ENCODE results near the gene BRF1.

The BRF1 gene

GRCh38 chr14:105196265-105196960 is 104.4 kb downstream of the BRF1 start:
- TF ChIP-seq CTCF (IDR thresholded peaks at IDR 0.05) = no peak

DNA sequence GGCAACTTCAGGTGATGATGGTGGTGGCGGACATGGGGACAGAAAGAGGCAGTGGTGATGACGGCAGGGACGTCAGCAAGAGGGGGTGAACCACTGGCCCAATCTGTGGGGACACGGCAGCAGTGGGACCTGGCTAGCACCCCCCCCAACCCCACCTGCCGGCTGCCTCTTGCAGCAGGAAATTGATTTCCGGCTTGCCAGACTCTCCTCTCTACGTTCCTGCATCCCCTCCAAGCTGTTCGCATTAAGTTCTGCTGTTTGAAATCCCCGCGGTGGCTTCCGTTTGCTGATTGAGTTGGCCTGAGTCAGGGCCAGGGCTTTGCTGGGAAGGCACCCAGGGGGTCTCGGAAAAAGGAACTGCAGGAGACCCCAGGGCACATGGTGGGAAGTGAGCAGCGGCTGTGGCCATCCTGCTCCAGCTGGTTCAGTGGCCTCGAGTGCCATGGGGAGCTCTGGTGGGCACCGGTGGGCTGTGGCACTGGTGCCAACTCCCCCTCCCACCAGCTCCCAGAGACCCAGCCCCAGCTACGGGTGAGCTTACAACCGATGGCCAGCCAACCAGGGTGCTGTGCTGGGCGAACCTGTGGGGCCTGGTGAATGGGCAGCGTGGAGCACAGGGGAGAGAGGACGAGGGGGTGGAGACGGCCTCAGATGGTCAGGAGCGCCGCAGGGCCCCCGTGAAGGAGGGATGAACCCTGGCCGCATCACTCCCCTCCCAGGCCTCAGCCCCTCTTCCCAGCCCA is 105.1 kb downstream of the BRF1 start:
- no peak for TF ChIP-seq CTCF (IDR thresholded peaks at IDR 0.05)

- no peak for TF ChIP-seq CTCF (IDR thresholded peaks at IDR 0.05)
Observed at GRCh38 chr14:105195051-105195450, 105.8 kb downstream of the BRF1 start.

DNA sequence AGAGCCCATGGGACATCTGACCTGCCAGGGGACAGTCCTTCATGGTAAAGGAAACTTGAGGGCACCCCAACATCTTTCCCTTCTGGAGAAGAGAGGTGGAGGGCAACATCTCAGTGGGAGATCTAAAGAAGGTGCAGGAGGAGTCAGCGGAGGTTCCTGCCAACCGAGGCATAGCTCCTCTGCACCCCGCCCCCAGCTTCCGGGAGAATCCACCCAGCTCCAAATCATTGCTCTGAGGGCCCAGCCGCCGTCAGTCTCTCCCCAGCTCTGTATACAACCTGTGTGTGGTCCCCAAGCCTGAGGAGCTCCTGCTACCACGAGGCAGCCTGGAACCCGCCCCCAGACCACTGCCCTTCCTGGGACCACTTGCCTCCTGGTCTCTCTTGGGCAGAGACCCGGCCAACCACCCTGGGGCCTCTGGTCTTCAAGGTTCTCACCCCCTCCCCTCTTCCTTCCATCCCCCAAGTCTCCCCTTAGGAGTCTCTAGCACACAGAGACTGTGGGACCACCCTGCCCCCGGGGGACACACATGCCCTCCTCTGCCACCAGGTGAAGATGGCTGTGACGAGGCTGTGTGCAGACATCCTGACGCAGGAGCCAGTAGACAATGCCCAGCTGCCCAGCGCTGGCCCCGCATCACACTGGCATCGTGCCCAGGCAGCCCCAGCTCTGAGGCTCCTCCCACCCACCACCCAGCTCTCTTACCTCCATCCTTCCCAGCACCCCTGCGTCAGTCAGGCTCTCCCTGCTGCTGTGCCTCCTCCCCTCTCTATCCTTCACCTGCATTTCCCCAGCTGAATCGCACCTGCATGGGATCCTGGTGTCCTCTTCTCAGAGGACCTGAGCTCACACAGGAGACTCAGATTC is 106.7 kb downstream of the BRF1 start:
- no peak for TF ChIP-seq CTCF (IDR thresholded peaks at IDR 0.05)

DNA sequence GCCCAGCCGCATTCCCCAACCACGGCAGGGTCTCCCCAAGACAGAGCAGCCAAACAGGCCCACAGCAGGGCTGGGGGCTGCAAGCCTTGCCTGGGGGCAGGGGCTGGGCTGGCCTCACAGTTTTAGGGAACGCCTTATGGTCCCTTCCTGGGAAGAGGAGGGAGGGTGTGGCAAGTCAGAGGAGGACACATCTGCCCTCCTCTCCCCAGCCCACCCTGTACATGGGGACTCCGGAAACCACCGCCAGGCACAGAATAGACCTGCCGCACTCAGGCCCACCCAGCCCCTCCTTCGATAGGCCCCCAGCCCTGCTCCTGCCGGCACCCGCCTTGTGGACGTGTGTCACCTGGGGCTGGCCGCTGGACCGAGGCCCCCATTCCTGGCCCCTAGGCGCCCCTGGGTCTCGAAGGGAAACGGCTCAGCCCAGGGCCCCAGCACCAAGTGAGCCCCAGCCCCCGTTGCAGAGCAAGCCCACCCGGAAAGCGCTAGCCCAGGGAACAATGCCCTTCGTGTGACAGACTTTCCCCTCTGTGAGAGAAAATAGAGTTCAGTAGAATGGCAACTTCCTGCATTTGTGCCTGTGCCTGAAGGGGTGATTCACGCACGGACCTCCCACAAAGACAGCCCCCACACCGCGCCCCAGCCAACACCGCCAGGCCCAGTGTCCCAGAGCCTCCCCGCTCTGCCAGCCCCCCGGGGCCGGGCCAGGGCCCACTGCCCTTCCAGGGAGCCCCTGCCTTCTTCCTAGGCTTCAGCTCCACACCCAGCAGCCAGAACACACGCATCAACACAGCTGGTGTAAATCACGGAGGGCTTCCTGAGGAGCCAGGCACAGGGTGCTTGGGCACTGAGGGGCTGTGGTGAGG is 107.7 kb downstream of the BRF1 start:
- no peak for TF ChIP-seq CTCF (IDR thresholded peaks at IDR 0.05)

DNA sequence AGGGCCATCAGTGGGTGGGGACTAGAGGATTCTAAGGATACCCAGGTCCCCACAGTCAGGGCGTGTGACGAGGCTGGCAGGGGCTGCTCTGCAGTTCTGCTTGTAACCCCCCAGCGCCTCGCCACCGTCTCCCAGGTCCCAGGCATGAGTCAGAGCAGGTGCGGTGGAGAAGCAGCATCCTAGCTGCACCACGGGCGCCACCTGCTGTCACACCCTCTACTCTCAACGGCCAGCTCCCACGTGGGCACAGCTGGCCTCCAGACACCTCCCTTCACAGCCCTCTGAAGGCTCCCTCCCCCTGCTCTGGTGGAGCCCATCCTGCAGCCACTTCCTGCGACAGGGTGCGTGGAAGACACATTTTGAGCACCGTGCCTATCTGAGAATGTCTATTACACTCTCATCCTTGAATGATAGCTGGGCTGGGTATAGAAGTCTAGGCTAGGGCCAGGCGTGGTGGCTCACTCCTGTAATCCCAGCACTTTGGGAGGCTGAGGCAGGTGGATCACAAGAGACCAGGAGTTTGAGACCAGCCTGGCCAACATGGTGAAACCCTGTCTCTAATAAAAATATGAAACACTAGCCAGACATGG is 112.8 kb downstream of the BRF1 start:
- no peak for TF ChIP-seq CTCF (IDR thresholded peaks at IDR 0.05)
